Amniotic stem cell (primary cell): ENCODE results near the gene PRX.
A peak's percentile ranks its signal among the peaks of the same experiment; 100 is the strongest.
"Not testable (repeated sequence)": the region's sequence is repeated elsewhere in the genome, so short reads cannot be mapped to it uniquely, and the experiment has no call there.

Experiments
- DNase-seq: peaks from one replicate; lab custom pipeline; 2025; lab: John Stamatoyannopoulos, UW

Gene PRX

DNA sequence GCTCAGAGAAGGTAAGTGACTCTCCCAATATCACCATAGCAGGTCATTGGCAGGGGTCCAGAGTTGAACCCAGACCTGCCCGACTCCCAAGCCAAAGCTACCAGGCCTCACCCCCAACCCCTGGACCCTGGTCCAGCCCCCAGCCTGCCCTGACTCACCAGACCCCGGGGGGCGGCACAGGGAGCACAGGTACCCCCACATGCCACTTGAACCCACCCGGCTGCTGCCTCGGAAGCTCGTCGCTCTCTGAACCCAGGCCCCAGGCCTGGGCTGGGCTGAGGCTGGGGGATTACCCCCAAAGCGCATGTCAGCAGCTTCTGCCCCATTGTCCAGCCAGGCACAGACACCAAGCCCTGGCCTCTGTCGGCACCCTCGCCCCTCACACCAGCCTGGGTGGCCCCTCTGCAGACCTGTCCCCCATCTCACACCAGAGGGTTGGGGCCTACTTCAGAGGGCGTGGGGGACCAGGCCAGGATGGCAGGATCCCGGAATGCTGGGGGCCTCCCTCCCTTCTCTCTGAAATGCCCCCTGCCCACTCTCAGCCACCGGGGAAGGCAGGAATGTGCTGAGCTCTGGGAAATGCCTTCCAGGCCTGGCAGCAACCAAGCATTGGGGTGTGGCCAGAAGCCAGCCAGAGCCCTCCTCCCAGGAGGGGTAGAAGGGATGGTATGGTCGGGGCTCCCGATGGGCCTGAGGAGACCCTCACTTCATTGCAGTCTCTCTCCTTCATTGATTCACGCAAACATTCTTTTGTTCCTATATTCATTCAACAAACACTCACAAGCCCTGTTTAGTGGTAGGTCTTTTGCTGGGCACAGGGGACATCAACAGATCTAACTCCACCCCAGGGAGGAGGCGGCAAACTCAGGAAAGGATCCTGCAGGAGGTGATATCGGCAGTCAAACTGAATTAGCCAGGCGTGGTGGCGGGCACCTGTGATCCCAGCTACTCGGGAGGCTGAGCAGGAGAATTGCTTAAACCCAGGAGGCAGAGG, 1.7 kb upstream of the PRX start:
- DNase-seq: no peak

- DNase-seq: no peak
Measured at GRCh38 chr19:40412866-40413265, 312 bp downstream of the PRX start.

- no peak for DNase-seq
Measured at GRCh38 chr19:40411958-40412499, 1.1 kb downstream of the PRX start.

- no peak for DNase-seq
Measured at GRCh38 chr19:40411125-40411842, 1.9 kb downstream of the PRX start.

DNA sequence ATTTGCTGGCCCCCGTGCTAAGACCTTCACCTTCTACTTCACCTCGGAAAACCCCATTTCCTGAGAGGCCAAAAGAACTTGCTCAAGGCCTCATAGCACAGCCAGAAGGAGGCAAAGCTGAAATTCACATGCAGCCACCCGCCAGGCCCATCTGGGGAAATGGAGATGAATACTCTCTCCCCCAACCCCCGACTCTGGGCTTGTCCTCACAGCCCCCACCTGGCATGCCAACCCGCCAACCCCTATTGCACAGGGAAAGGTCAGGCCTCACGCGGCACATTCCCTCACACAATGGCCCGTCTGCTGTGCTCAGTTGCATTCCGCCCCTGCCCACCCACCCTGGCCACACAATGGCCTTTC, 3.2 kb downstream of the PRX start:
- DNase-seq: no peak

DNA sequence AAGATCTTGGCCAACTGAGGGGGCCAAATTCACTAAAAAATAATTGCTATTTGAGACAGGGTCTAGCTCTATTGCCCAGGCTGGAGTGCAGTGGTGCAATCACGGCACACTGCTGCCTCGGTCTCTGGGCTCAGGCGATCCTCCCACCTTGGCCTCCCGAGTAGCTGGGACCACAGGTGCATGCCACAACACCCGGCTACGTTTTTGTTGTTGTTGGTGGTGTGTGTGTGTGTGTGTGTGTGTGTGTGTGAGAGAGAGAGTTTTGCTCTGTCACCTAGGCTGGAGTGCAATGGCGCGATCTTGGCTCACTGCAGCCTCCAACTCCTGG, 4.6 kb downstream of the PRX start:
- not testable (repeated sequence) for DNase-seq

- DNase-seq: no peak
Measured at GRCh38 chr19:40407714-40408597, 5.2 kb downstream of the PRX start.

DNA sequence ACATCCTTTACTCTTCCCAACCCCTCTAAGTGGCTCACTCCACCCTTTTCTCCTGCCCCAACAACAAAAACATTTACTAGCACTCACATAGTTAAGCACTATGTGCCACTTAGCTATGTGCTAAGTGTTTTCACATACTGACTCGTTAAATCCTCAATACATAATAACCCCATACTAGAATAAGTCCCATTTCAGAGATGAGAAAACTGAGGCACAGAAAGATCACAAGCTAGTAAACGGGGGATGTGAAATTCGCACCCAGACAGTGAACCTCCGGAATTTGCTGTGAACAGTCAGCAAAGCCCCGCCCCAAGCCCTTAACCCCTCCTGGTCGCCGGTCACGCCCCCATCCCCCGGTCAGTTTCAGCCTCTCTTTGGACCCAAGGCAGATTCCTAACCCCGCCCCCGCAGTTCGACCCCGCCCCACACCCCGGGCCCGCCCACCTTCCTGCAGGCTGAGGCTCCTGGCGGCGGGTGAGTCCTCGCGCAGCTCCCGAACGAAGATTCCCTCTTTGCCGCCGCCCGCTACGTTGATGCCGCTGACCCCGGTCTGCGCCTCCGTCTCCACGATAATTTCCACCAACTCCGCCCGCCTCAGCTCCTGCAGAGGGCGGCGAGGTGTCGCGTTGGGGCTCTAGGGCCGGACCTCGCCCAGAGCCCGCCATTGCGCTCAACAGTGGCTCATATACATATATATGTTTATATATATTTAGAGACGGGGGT, 9.8 kb downstream of the PRX start:
- DNase-seq: peak; percentile 56

DNA sequence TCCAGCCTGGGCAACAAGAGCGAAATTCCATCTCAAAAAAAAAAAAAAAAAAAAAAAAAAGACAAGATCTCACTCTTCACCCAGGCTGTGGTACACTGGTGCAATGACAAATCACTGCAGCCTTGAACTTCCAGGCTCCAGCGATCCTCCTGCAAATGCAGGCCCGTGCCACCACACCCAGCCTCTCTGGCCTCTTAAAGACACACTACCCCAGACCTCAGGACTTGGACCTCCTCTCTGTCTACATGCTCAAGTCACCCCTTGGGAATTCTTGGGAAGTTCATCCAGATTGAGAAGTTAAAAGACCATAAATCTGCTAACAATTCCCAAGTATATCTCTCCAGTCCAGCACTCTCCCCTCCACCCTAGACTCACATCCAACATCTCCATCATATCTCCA, 12.6 kb downstream of the PRX start:
- no peak for DNase-seq

DNA sequence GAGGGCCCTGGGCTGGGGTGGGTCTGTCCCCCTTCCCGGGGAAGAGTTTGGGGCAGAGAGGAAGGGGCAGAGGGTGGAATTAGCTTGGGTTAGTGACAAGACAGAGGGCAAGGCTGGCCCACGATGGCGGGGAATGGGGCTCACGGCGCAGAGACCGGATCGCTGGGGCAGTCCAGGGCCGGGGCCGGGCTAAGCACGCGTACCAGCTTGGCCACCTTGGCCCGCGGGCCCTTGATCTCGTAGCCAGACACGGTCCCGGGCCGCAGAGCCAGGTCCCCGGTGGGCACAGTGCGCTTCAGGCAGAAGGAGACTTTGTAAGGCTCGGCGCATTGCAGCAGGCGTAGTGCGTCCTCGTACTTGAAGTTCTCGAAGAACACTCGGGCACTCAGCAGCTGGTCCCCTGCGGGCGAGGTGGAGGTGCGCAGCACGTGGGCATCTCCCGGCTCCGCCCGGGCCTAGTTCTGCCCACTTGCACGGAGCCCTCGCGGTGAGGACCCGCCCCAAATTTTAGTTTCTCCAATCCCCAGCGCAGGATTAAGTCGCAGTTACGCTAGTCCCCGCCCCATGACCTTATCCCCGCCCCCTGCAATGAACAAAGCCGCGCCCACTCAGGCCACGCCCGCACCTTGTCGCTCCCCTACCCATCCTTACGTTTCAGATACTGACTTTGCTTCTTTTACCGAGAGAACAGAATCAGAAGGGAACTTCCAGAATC, 14.6 kb downstream of the PRX start:
- DNase-seq: no peak

DNA sequence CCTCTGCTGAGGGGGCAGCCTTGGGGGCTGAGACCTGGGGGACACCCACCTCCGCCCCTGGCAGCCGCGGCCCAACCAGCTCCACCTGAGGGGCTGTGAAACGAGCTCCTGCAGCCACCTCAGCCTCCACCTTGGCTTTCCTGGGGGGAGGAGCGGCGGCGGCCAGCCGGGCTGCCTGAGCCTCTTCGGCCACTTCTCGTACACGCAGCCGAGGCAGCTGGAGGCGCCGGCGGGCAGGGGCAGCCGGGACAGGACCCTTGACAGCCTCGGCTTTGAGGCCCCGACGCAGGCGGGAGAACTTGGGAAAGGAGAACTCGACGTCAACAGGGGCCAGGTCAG, 15.6 kb downstream of the PRX start:
- DNase-seq: no peak

DNA sequence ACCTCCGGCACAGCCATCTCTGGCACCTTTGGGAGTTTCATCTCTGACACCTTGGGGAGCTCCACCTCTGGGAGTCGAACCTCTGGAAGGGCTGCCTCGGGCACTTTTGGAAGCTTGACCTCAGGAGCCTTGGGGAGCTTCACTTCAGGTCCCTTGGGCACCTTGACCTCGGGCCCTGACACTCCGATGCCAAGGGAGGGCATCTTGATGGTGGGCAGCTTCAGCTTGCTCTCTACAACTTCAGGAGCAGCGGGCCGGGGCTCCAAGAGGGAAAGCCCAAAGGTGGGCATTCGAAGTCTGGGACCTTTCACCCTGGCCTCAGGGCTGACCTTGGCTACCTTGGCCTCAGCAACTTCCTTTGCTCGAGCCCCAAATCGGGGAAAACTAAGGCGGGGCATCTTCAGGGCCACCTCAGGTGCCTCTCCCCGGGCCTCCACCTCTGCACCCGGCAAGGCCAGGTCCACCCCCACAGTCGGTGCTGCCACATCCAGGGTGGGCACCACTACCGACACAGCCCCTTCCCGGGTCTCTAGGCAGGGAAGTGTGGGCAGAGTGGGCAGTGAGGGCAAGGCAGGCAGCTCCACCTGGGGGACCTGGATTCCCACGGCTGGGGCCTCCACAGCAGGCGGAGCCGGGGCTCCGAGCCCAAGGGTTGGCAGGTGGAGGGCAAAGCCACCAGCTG, 16.2 kb downstream of the PRX start:
- no peak for DNase-seq

GRCh38 chr19:40395956-40396355, 17.2 kb downstream of the PRX start:
- no peak for DNase-seq

GRCh38 chr19:40394816-40395210, 18.4 kb downstream of the PRX start:
- DNase-seq: no peak

DNA sequence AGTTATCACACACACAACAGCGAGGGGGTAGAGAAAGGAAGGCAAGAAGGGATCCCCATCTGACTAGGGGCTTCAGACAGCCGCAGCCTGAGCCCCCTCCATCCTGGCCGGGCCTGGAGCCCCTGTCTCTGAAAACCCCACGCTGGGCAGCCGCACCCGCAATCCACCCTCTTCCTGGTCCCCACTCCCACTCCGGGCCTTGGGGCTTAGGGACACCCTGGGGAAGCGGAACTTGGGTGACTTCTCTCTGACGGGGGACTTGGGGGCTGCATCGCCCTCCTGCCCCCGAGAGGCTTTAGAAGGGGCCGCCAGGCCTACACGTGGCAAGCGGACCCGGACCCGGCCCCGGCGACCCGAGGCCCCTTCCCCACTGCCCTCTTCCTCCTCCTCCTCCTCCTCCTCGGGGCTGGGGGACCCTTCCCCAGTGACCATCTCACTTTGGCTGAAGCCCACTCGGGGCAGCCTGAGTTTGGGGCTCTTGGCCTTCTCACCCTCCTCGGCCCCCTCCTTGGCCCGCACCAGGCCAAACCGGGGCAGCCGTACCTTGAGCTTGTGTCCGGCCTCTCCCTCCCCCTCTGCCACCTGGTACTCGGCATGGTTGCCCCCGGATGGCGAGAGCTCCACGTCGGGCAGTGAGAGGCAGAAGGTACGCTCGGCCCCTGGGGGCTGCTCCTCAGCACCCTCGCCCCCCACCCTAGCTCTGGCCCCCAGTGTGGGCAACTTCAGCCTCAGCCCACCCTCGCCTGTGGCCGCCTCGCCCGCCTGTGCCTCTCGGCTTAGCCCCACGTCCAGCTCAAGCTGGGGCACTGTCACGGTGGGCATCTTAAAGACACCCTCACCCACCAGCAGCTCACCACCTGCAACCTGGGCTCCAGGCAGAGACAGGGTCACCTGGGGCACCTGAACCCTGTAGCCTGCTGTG, 19.0 kb downstream of the PRX start:
- no peak for DNase-seq

DNA sequence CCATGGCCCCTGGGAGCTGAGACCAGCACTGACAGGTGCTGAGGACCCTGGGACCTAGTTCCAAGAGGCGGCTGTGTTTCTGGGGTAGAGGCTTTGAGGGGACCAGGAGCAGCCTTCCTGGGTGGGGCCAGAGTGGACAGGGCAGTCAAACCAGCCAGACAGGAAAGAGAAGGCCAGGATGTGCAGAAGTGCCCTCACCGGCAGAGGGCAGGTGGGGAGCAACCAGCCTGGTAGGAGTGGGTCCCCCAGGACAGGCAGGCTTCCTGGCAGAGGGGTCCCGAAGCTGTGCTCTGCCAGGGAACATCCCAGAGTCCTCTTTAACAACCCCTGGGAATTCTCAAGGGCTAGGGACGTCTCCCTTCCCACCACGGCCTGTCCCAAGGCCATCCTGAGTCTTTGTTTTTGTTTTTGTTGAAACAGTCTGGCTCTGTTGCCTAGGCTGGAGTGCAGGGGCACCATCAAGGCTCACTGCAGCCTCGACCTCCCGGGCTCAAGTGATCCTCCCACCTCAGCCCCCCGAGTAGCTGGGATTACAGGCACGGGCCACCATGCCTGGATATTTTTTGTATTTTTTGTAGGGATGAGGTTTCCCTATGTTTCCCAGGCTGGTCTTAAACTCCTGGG, 20.2 kb downstream of the PRX start:
- no peak for DNase-seq

DNA sequence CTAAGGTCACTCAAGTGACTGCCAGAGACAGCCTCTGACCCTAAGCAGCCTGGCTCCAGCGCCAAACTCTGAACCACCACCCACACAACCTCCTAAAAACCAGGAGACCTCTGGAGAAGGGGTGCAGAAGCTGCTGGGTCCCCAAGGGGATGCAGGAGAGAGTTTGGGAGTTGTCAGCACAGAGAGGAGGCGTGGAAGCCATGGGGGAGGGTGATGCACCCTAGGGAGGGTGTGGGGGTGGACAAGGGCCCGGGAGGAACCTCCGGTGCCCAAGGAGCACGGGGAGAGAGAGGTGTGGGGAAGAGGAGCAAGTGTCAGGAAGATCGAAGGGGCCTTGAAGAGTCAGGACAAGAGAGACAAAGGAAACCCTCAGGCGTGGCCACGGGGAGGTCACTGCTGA, 21.1 kb downstream of the PRX start:
- no peak for DNase-seq

- no peak for DNase-seq
Measured at GRCh38 chr19:40390084-40390742, 23.0 kb downstream of the PRX start, which contains the start of gene HIPK4. Gene HIPK4 (minus strand): TSS chr19:40390181. CDS start chr19:40389902, 279 bp downstream.
